SK-N-SH treated with all-trans-retinoic acid at 6 μM for 48 hours (cell line): ENCODE measurements around the gene CACNA1D.

Experiments
- ATAC-seq: fragments of 200-7000 bp; cut with Tn5 transposase; 3 replicates; pipeline ENCODE4 v1.9.1; 2020; ENCODE audit warnings: mild to moderate bottlenecking, moderate library complexity
- ARNTL ChIP-seq: fragments of 450-650 bp; formaldehyde crosslinking; IDR thresholded peaks from 2 replicates; pipeline ENCODE4 v1.5.0; 2020; ENCODE audit warnings: low read depth, mild to moderate bottlenecking, moderate library complexity, borderline replicate concordance
- BACH2 ChIP-seq: fragments of 250-450 bp; sonication (Bioruptor Pico); IDR thresholded peaks from 2 replicates; pipeline ENCODE4 v1.9.0; 2021; ENCODE audit warnings: mild to moderate bottlenecking, borderline replicate concordance
- CREB5 ChIP-seq: fragments of 250-450 bp; sonication (Bioruptor Pico); IDR thresholded peaks from 2 replicates; pipeline ENCODE4 v1.5.1; 2020; ENCODE audit warnings: low read depth, mild to moderate bottlenecking, moderate library complexity
- CSDC2 ChIP-seq: fragments of 250-450 bp; sonication (Bioruptor Pico); IDR thresholded peaks from 2 replicates; pipeline ENCODE4 v1.5.0; 2020; ENCODE audit warnings: mild to moderate bottlenecking, moderate library complexity
- CSRNP3 ChIP-seq: fragments of 250-450 bp; sonication (Bioruptor Pico); IDR thresholded peaks from 2 replicates; pipeline ENCODE4 v1.5.1; 2021; ENCODE audit warnings: mild to moderate bottlenecking, moderate library complexity
- ESRRG ChIP-seq: fragments of 250-450 bp; sonication (Bioruptor Pico); IDR thresholded peaks from 2 replicates; pipeline ENCODE4 v1.6.1; 2021; ENCODE audit warnings: mild to moderate bottlenecking
- GLIS3 ChIP-seq: fragments of 250-450 bp; sonication (Bioruptor Pico); IDR thresholded peaks from 2 replicates; pipeline ENCODE4 v1.5.0; 2020; ENCODE audit warnings: mild to moderate bottlenecking, moderate library complexity
- ISL1 ChIP-seq: fragments of 250-450 bp; sonication (Bioruptor Pico); IDR thresholded peaks from 2 replicates; pipeline ENCODE4 v2.1.2; 2022; ENCODE audit warnings: mild to moderate bottlenecking, moderate library complexity
- OSR1 ChIP-seq: fragments of 250-450 bp; sonication (Bioruptor Pico); IDR thresholded peaks from 2 replicates; pipeline ENCODE4 v1.8.0; 2022; ENCODE audit warnings: moderate library complexity, mild to moderate bottlenecking, inconsistent platforms
- PATZ1 ChIP-seq: fragments of 250-450 bp; sonication (Bioruptor Pico); IDR thresholded peaks from 2 replicates; pipeline ENCODE4 v1.8.0; 2020; ENCODE audit warnings: mild to moderate bottlenecking, moderate library complexity, borderline replicate concordance
- POU6F1 ChIP-seq: fragments of 250-450 bp; sonication (Bioruptor Pico); IDR thresholded peaks from 2 replicates; pipeline ENCODE4 v1.8.0; 2021; ENCODE audit warnings: low read depth, mild to moderate bottlenecking, moderate library complexity, borderline replicate concordance
- PPARA ChIP-seq: fragments of 250-450 bp; sonication (Bioruptor Pico); IDR thresholded peaks from 2 replicates; pipeline ENCODE4 v1.5.0; 2020; ENCODE audit warnings: mild to moderate bottlenecking, borderline replicate concordance
- RARB ChIP-seq: fragments of 250-450 bp; sonication (Bioruptor Pico); IDR thresholded peaks from 2 replicates; pipeline ENCODE4 v1.8.0; 2021; ENCODE audit warnings: mild to moderate bottlenecking, moderate library complexity
- SNAI2 ChIP-seq: fragments of 250-450 bp; sonication (Bioruptor Pico); IDR thresholded peaks from 2 replicates; pipeline ENCODE4 v1.5.0; 2020; ENCODE audit warnings: mild to moderate bottlenecking, moderate library complexity
- TCF4 ChIP-seq: fragments of 250-450 bp; sonication (Bioruptor Pico); IDR thresholded peaks from 2 replicates; pipeline ENCODE4 v1.8.0; 2021; ENCODE audit warnings: mild to moderate bottlenecking, moderate library complexity, borderline replicate concordance
- TOX ChIP-seq: fragments of 250-450 bp; sonication (Bioruptor Pico); IDR thresholded peaks from 2 replicates; pipeline ENCODE4 v1.8.0; 2021; ENCODE audit warnings: mild to moderate bottlenecking, moderate library complexity, borderline replicate concordance
- ZC3H10 ChIP-seq: fragments of 250-450 bp; sonication (Bioruptor Pico); IDR thresholded peaks from 2 replicates; pipeline ENCODE4 v1.5.1; 2021; ENCODE audit warnings: mild to moderate bottlenecking, moderate library complexity
- ZFP3 ChIP-seq: fragments of 250-450 bp; sonication (Bioruptor Pico); IDR thresholded peaks from 2 replicates; pipeline ENCODE4 v1.5.0; 2020; ENCODE audit warnings: mild to moderate bottlenecking, moderate library complexity
- ZFP30 ChIP-seq: fragments of 450-650 bp; formaldehyde crosslinking; IDR thresholded peaks from 2 replicates; pipeline ENCODE4 v1.5.0; 2022; ENCODE audit warnings: mild to moderate bottlenecking, moderate library complexity
- ZNF565 ChIP-seq: fragments of 450-650 bp; formaldehyde crosslinking; conservative IDR thresholded peaks from 2 replicates; pipeline ENCODE4 v1.5.0; 2020; ENCODE audit warnings: low read depth, mild to moderate bottlenecking, moderate library complexity
- ZNF70 ChIP-seq: fragments of 450-650 bp; formaldehyde crosslinking; IDR thresholded peaks from 2 replicates; pipeline ENCODE4 v1.5.0; 2020; ENCODE audit warnings: mild to moderate bottlenecking, moderate library complexity
- ZNF8 ChIP-seq: fragments of 450-650 bp; formaldehyde crosslinking; IDR thresholded peaks from 2 replicates; pipeline ENCODE4 v1.5.0; 2020; ENCODE audit warnings: mild to moderate bottlenecking, moderate library complexity
- TF ChIP-seq, protein P1 (sequence below): fragments of 250-450 bp; sonication (Bioruptor Pico); IDR thresholded peaks from 2 replicates; pipeline ENCODE4 v1.5.0; 2020; ENCODE audit warnings: mild to moderate bottlenecking, moderate library complexity

Gene CACNA1D

DNA sequence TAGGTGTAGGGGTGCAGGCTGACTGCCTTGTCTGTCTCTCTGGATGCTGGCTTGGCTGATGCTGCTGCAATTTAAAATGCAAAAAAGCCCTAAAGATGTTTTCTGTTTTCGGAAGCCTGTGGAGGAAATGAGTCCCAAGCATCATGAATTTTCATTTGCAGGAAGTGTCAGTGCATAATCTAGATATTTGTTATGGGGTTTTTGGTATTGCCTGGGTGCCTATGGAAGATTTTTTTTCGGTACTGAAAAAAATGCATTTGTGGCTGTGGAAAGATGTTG is 1.9 kb downstream of the CACNA1D start:
- ATAC-seq, result no peak
- no peak for TF ChIP-seq POU6F1 (CRISPR knock-in tag)

DNA sequence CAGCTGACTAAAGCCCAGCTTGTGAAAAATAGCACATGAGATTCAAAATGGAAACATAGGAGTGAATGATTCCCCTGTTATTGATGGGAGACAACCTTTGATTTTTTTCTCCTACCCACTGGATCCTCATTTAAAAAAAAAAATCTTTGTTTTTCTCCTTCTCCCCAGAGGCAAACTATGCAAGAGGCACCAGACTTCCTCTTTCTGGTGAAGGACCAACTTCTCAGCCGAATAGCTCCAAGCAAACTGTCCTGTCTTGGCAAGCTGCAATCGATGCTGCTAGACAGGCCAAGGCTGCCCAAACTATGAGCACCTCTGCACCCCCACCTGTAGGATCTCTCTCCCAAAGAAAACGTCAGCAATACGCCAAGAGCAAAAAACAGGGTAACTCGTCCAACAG is 2.6 kb downstream of the CACNA1D start:
- TF ChIP-seq RARB (CRISPR knock-in tag) (no peak), POU6F1 (CRISPR knock-in tag) (no peak), ARNTL (CRISPR knock-in tag) (no peak), PPARA (no peak), ZFP3 (CRISPR knock-in tag) (no peak), PATZ1 (CRISPR knock-in tag) (no peak), TCF4 (CRISPR knock-in tag) (no peak), GLIS3 (no peak), ZFP30 (CRISPR knock-in tag) (no peak), CREB5 (CRISPR knock-in tag) (no peak)
- TF ChIP-seq, all 23 proteins: peak for 0
- no peak for ATAC-seq

GRCh38 chr3:53498806-53499641 is 4.6 kb downstream of the CACNA1D start:
- TF ChIP-seq RARB (CRISPR knock-in tag) (no peak), GLIS3 (no peak), ZFP3 (CRISPR knock-in tag) (no peak), ZNF70 (no peak), CREB5 (CRISPR knock-in tag) (no peak), ZNF8 (no peak), OSR1 (CRISPR knock-in tag) (no peak), BACH2 (no peak), ZC3H10 (CRISPR knock-in tag) (no peak), SNAI2 (CRISPR knock-in tag) (no peak), CSRNP3 (no peak), PPARA (no peak), ESRRG (CRISPR knock-in tag) (no peak), ISL1 (no peak), ARNTL (CRISPR knock-in tag) (no peak), CSDC2 (CRISPR knock-in tag) (no peak), TOX (CRISPR knock-in tag) (no peak), ZNF565 (CRISPR knock-in tag) (no peak)
- TF ChIP-seq, protein P1, sequence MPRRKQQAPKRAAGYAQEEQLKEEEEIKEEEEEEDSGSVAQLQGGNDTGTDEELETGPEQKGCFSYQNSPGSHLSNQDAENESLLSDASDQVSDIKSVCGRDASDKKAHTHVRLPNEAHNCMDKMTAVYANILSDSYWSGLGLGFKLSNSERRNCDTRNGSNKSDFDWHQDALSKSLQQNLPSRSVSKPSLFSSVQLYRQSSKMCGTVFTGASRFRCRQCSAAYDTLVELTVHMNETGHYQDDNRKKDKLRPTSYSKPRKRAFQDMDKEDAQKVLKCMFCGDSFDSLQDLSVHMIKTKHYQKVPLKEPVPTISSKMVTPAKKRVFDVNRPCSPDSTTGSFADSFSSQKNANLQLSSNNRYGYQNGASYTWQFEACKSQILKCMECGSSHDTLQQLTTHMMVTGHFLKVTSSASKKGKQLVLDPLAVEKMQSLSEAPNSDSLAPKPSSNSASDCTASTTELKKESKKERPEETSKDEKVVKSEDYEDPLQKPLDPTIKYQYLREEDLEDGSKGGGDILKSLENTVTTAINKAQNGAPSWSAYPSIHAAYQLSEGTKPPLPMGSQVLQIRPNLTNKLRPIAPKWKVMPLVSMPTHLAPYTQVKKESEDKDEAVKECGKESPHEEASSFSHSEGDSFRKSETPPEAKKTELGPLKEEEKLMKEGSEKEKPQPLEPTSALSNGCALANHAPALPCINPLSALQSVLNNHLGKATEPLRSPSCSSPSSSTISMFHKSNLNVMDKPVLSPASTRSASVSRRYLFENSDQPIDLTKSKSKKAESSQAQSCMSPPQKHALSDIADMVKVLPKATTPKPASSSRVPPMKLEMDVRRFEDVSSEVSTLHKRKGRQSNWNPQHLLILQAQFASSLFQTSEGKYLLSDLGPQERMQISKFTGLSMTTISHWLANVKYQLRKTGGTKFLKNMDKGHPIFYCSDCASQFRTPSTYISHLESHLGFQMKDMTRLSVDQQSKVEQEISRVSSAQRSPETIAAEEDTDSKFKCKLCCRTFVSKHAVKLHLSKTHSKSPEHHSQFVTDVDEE (CRISPR knock-in tag), result no peak
- ATAC-seq, result no peak
